DOHH2 (cell line): ENCODE data around the gene CPT1A.

Source experiments
- CTCF ChIP-seq: fragments of 200-600 bp; sonication (generic); IDR thresholded peaks from one replicate; pipeline ENCODE4 v1.5.1; 2014; ENCODE audit warnings: antibody characterized with exemption, mild to moderate bottlenecking, low read depth, low read length; ENCODE audit not compliant: poor library complexity, severe bottlenecking
- EZH2phosphoT487 ChIP-seq: fragments of 200-600 bp; sonication (generic); IDR thresholded peaks from 2 replicates; pipeline ENCODE4 v1.6.1; 2017; ENCODE audit warnings: borderline replicate concordance, mild to moderate bottlenecking, antibody characterized with exemption, low read length, moderate library complexity, mixed read lengths

- TF ChIP-seq CTCF (no peak), EZH2phosphoT487 (no peak)
Observed at GRCh38 chr11:68829581-68829980, 12.1 kb downstream of the CPT1A start.
